ENCODE data around the gene IFFO2. TPM values are rescaled to one million over a fixed set of nuclear protein-coding genes. Genes with fewer than 3 reads are reported as not detected.

Gene IFFO2
- total RNA-seq, 1 donor from 2014 or later: 9.8 TPM

- ATAC-seq: no peak
- intact Hi-C loops (cut with DNase I): no loop called here
- no peak for TF ChIP-seq CTCF (IDR thresholded peaks at IDR 0.05)
Observed at GRCh38 chr1:18869847-18870594, 86.5 kb downstream of the IFFO2 start.

GRCh38 chr1:18868801-18869424 is 87.6 kb downstream of the IFFO2 start:
- intact Hi-C loops (cut with DNase I): no loop called here
- DNase-seq: no peak

More at GRCh38 chr1:18869847-18870594, 86.5 kb downstream of the IFFO2 start:
- Histone ChIP-seq H3K4me1 (no peaks in the 10 kb centered on the region), H3K27me3 (ENCODE audit: low read depth) (peaks cover 6% of the 10 kb centered on the region), H3K4me3 (no peak overlapping the region), H3K36me3 (no peaks in the 10 kb centered on the region), H3K27ac (no peak overlapping the region), H3K9me3 (no peaks in the 10 kb centered on the region)
- no peak for DNase-seq

GRCh38 chr1:18868354-18868753 is 88.1 kb downstream of the IFFO2 start:
- TF ChIP-seq CTCF (IDR thresholded peaks at IDR 0.05): no peak
- intact Hi-C loops (cut with DNase I): no loop called here

More at GRCh38 chr1:18868801-18869424, 87.6 kb downstream of the IFFO2 start:
- Histone ChIP-seq H3K27ac (no peak overlapping the region), H3K4me3 (no peak overlapping the region), H3K9me3 (no peaks in the 10 kb centered on the region), H3K36me3 (no peaks in the 10 kb centered on the region), H3K27me3 (ENCODE audit: low read depth) (peaks cover 6% of the 10 kb centered on the region), H3K4me1 (no peaks in the 10 kb centered on the region)
- TF ChIP-seq CTCF (IDR thresholded peaks at IDR 0.05): no peak
- ATAC-seq: no peak

GRCh38 chr1:18866846-18867245 is 89.6 kb downstream of the IFFO2 start:
- DNase-seq: no peak
- intact Hi-C loops (cut with DNase I): no loop called here
- H3K9me3 ChIP-seq: no peaks in the 10 kb centered on the region
- no peak overlapping the region for H3K27ac ChIP-seq
- no peak for ATAC-seq
- no peak overlapping the region for H3K4me3 ChIP-seq
- no peaks in the 10 kb centered on the region for H3K36me3 ChIP-seq
- H3K4me1 ChIP-seq: no peaks in the 10 kb centered on the region
- TF ChIP-seq CTCF (IDR thresholded peaks at IDR 0.05): no peak
- H3K27me3 ChIP-seq (ENCODE audit: low read depth): peaks cover 6% of the 10 kb centered on the region

More at GRCh38 chr1:18868354-18868753, 88.1 kb downstream of the IFFO2 start:
- Histone ChIP-seq H3K4me3 (no peak overlapping the region), H3K4me1 (no peaks in the 10 kb centered on the region), H3K9me3 (no peaks in the 10 kb centered on the region), H3K27ac (no peak overlapping the region), H3K36me3 (no peaks in the 10 kb centered on the region), H3K27me3 (ENCODE audit: low read depth) (peaks cover 6% of the 10 kb centered on the region)
- DNase-seq (no peak), ATAC-seq (no peak)

GRCh38 chr1:18866314-18866713 is 90.2 kb downstream of the IFFO2 start:
- peak; percentile 66 for DNase-seq
- TF ChIP-seq CTCF (IDR thresholded peaks at IDR 0.05): no peak
- H3K36me3 ChIP-seq: no peaks in the 10 kb centered on the region
- intact Hi-C loops (cut with DNase I): no loop called here
- no peaks in the 10 kb centered on the region for H3K4me1 ChIP-seq
- ATAC-seq: peak; percentile 64 to 75
- no peak overlapping the region for H3K27ac ChIP-seq
- H3K4me3 ChIP-seq: no peak overlapping the region
- H3K9me3 ChIP-seq: no peaks in the 10 kb centered on the region
- H3K27me3 ChIP-seq (ENCODE audit: low read depth): peaks cover 6% of the 10 kb centered on the region

Measured in lower lobe of right lung (tissue), 2 donors.